Astrocyte (in vitro differentiated cells and primary cell): ENCODE measurements around the gene MAPK8IP2.

Source experiments
- CTCF ChIP-seq: IDR thresholded peaks from 2 replicates; pipeline ENCODE4 v1.5.1; 2011; ENCODE audit warnings: low read depth, mild to moderate bottlenecking, inconsistent platforms, low read length, moderate library complexity; ENCODE audit not compliant: insufficient read depth
- EZH2 ChIP-seq: IDR thresholded peaks from 2 replicates; pipeline ENCODE4 v1.6.1; 2012; ENCODE audit warnings: mild to moderate bottlenecking, low read length, inconsistent platforms; ENCODE audit not compliant: insufficient read depth

GRCh38 chr22:50602338-50602700, 1.7 kb downstream of the MAPK8IP2 start:
- TF ChIP-seq EZH2 (no peak), CTCF (no peak)
